GM13976 (cell line): ENCODE results near the gene ADPRHL1.

Experiments used
- DNase-seq: peaks from one replicate; pipeline ENCODE4 v3.0.0; 2012; ENCODE audit warnings: low spot score
- CTCF ChIP-seq: IDR thresholded peaks from 2 replicates; pipeline ENCODE4 v1.5.1; 2012; ENCODE audit warnings: borderline replicate concordance, mild to moderate bottlenecking; ENCODE audit not compliant: insufficient read depth; ENCODE audit errors: extremely low read depth, missing control alignments, control extremely low read depth
- in situ Hi-C: fragments of 300-500 bp; cut with MboI; formaldehyde crosslinking; loops from one replicate; pipeline ENCODE4 v1.12.0; 2022; ENCODE audit warnings: low sequenced_read_pairs, mixed read lengths, inconsistent platforms; ENCODE audit not compliant: unreplicated experiment

Gene ADPRHL1

GRCh38 chr13:113399755-113400149, 53.5 kb downstream of the ADPRHL1 start:
- in situ Hi-C loops: loop anchor here (25.0 kb wide), 1 partner anchor 462 kb away; no protein-coding TSS in a partner anchor
- no peak for DNase-seq
- TF ChIP-seq CTCF: no peak

- in situ Hi-C loops: loop anchor here (25.0 kb wide), 1 partner anchor 462 kb away; no protein-coding TSS in a partner anchor
- no peak for TF ChIP-seq CTCF
- DNase-seq: no peak
Observed at GRCh38 chr13:113398963-113399754, 54.1 kb downstream of the ADPRHL1 start.

GRCh38 chr13:113397608-113398425, 55.5 kb downstream of the ADPRHL1 start:
- in situ Hi-C loops: loop anchor here (25.0 kb wide), 1 partner anchor 461 kb away; no protein-coding TSS in a partner anchor
- TF ChIP-seq CTCF: no peak
- DNase-seq: no peak

- DNase-seq: no peak
- in situ Hi-C loops: loop anchor here (25.0 kb wide), 1 partner anchor 457 kb away; no protein-coding TSS in a partner anchor
- TF ChIP-seq CTCF: no peak
Observed at GRCh38 chr13:113394339-113394640, 59.0 kb downstream of the ADPRHL1 start.

GRCh38 chr13:113393563-113394338, 59.5 kb downstream of the ADPRHL1 start:
- peak; percentile 96 for DNase-seq
- in situ Hi-C loops: loop anchor here (25.0 kb wide), 1 partner anchor 456 kb away; no protein-coding TSS in a partner anchor
- peak; percentile 93 for TF ChIP-seq CTCF

- in situ Hi-C loops: loop anchor here (25.0 kb wide), 1 partner anchor 456 kb away; no protein-coding TSS in a partner anchor
- no peak for TF ChIP-seq CTCF
- DNase-seq: no peak
Observed at GRCh38 chr13:113393226-113393562, 60.1 kb downstream of the ADPRHL1 start.
